COR-L47 (cell line): ENCODE measurements around the gene ADH1B.
"Not testable (repeated sequence)": the region's sequence is repeated elsewhere in the genome, so short reads cannot be mapped to it uniquely, and the experiment has no call there.

Source experiments
- DNase-seq: peaks from one replicate; lab custom pipeline; 2025; lab: John Stamatoyannopoulos, UW

Gene ADH1B

GRCh38 chr4:99324361-99324760 lies 3.2 kb upstream of the ADH1B start:
- DNase-seq = no peak

- DNase-seq = no peak
These were observed 2.6 kb upstream of the ADH1B start for GRCh38 chr4:99323756-99324155.

- not testable (repeated sequence) for DNase-seq
These were observed 3.4 kb downstream of the ADH1B start for GRCh38 chr4:99317811-99318210.

GRCh38 chr4:99317354-99317753 lies 3.8 kb downstream of the ADH1B start:
- no peak for DNase-seq

GRCh38 chr4:99315839-99316238 lies 5.4 kb downstream of the ADH1B start:
- no peak for DNase-seq

- DNase-seq = no peak
These were observed 7.0 kb downstream of the ADH1B start for GRCh38 chr4:99314211-99314610.

- DNase-seq = no peak
These were observed 10.8 kb downstream of the ADH1B start for GRCh38 chr4:99310389-99310788.

- DNase-seq = no peak
These were observed 15.4 kb downstream of the ADH1B start for GRCh38 chr4:99305638-99306400.

- DNase-seq = no peak
These were observed 19.6 kb downstream of the ADH1B start for GRCh38 chr4:99301376-99302164.

- DNase-seq = peak; percentile 52
These were observed 20.3 kb downstream of the ADH1B start for GRCh38 chr4:99300934-99301333.

GRCh38 chr4:99293357-99293756 lies 27.8 kb downstream of the ADH1B start:
- no peak for DNase-seq

GRCh38 chr4:99290848-99291786 lies 30.1 kb downstream of the ADH1B start, which contains the start of gene ADH1A:
Gene ADH1A (minus strand): TSS chr4:99290985. CDS start chr4:99290914, 71 bp downstream.
- DNase-seq = no peak

- DNase-seq = no peak
These were observed 35.8 kb downstream of the ADH1B start for GRCh38 chr4:99285387-99285786.

GRCh38 chr4:99282731-99283130 lies 38.5 kb downstream of the ADH1B start:
- DNase-seq = no peak

GRCh38 chr4:99281261-99281660 lies 39.9 kb downstream of the ADH1B start:
- DNase-seq = no peak

- DNase-seq = no peak
These were observed 44.8 kb downstream of the ADH1B start for GRCh38 chr4:99276417-99276816.

GRCh38 chr4:99275885-99276284 lies 45.3 kb downstream of the ADH1B start:
- no peak for DNase-seq

- DNase-seq = no peak
These were observed 46.2 kb downstream of the ADH1B start for GRCh38 chr4:99275050-99275449.

GRCh38 chr4:99273704-99274103 lies 47.5 kb downstream of the ADH1B start:
- no peak for DNase-seq

GRCh38 chr4:99264927-99265326 lies 56.3 kb downstream of the ADH1B start:
- no peak for DNase-seq
